DOHH2 (cell line): ENCODE results near the gene SHANK3.

Experiments
- H3F3A ChIP-seq: fragments of 200-600 bp; sonication (generic), shearing (Covaris generic); 2 replicates; pipeline ENCODE4 v1.6.0; 2016; ENCODE audit warnings: antibody characterized with exemption, mild to moderate bottlenecking; ENCODE audit not compliant: control insufficient read depth, insufficient read depth
- H3K27ac ChIP-seq: fragments of 200-600 bp; sonication (generic); 2 replicates; pipeline ENCODE4 v1.5.1; 2014; ENCODE audit warnings: low read depth, mild to moderate bottlenecking, low read length, moderate library complexity
- H3K27me3 ChIP-seq: fragments of 200-600 bp; sonication (generic); 2 replicates; pipeline ENCODE4 v1.6.1; 2014; ENCODE audit warnings: mild to moderate bottlenecking, low read length, mixed read lengths; ENCODE audit not compliant: control insufficient read depth
- H3K36me3 ChIP-seq: fragments of 200-600 bp; sonication (generic); 2 replicates; pipeline ENCODE4 v1.6.1; 2014; ENCODE audit warnings: mild to moderate bottlenecking, low read length, moderate library complexity, mixed read lengths; ENCODE audit not compliant: control insufficient read depth
- H3K4me1 ChIP-seq: fragments of 200-600 bp; sonication (generic); 2 replicates; pipeline ENCODE4 v1.6.1; 2014; ENCODE audit warnings: mild to moderate bottlenecking, low read length, mixed read lengths; ENCODE audit not compliant: control insufficient read depth
- H3K4me2 ChIP-seq: fragments of 200-600 bp; sonication (generic); 2 replicates; pipeline ENCODE4 v1.6.0; 2014; ENCODE audit warnings: mild to moderate bottlenecking, low read length, moderate library complexity
- H3K4me3 ChIP-seq: fragments of 200-600 bp; sonication (generic); 2 replicates; pipeline ENCODE4 v1.5.1; 2014; ENCODE audit warnings: mild to moderate bottlenecking, low read length, mixed read lengths
- H3K79me2 ChIP-seq: fragments of 200-600 bp; sonication (generic); 2 replicates; pipeline ENCODE4 v1.6.1; 2014; ENCODE audit warnings: mild to moderate bottlenecking, low read length, mixed read lengths; ENCODE audit not compliant: control insufficient read depth
- H3K9me2 ChIP-seq: fragments of 200-600 bp; sonication (generic); replicated peaks from 2 replicates; pipeline ENCODE4 v1.6.1; 2014; ENCODE audit warnings: mild to moderate bottlenecking, low read length, mixed read lengths; ENCODE audit not compliant: control insufficient read depth
- H3K9me3 ChIP-seq: fragments of 200-600 bp; sonication (generic); 2 replicates; pipeline ENCODE4 v1.6.1; 2014; ENCODE audit warnings: antibody characterized with exemption, low read length, mixed read lengths; ENCODE audit not compliant: control insufficient read depth, insufficient read depth
- H4K20me1 ChIP-seq: fragments of 200-600 bp; sonication (generic); 2 replicates; pipeline ENCODE4 v1.6.0; 2014; ENCODE audit warnings: low read depth, mild to moderate bottlenecking, antibody characterized with exemption, low read length, moderate library complexity; ENCODE audit not compliant: control insufficient read depth, insufficient read depth
- CTCF ChIP-seq: fragments of 200-600 bp; sonication (generic); IDR thresholded peaks from one replicate; pipeline ENCODE4 v1.5.1; 2014; ENCODE audit warnings: antibody characterized with exemption, mild to moderate bottlenecking, low read depth, low read length; ENCODE audit not compliant: poor library complexity, severe bottlenecking
- EZH2phosphoT487 ChIP-seq: fragments of 200-600 bp; sonication (generic); IDR thresholded peaks from 2 replicates; pipeline ENCODE4 v1.6.1; 2017; ENCODE audit warnings: borderline replicate concordance, mild to moderate bottlenecking, antibody characterized with exemption, low read length, moderate library complexity, mixed read lengths

The SHANK3 gene

GRCh38 chr22:50711446-50712340, 39.1 kb downstream of the SHANK3 start:
- H3K27me3 ChIP-seq: peaks cover 3% of the 10 kb centered on the region; the same call in 1 of the 2 replicates
- H4K20me1 ChIP-seq: no peaks in the 10 kb centered on the region
- H3F3A ChIP-seq: no peaks in the 10 kb centered on the region
- no peaks in the 10 kb centered on the region for H3K9me3 ChIP-seq
- H3K4me1 ChIP-seq: no peaks in the 10 kb centered on the region
- H3K4me3 ChIP-seq: no peak overlapping the region
- no peaks in the 10 kb centered on the region for H3K79me2 ChIP-seq
- no peaks in the 10 kb centered on the region for H3K9me2 ChIP-seq
- H3K4me2 ChIP-seq: no peak overlapping the region
- TF ChIP-seq EZH2phosphoT487: no peak
- TF ChIP-seq CTCF: no peak
- no peak overlapping the region for H3K27ac ChIP-seq
- H3K36me3 ChIP-seq: no peaks in the 10 kb centered on the region

- H4K20me1 ChIP-seq: no peaks in the 10 kb centered on the region
- H3K27ac ChIP-seq: no peak overlapping the region
- no peaks in the 10 kb centered on the region for H3K36me3 ChIP-seq
- no peak overlapping the region for H3K4me3 ChIP-seq
- no peaks in the 10 kb centered on the region for H3K9me2 ChIP-seq
- H3K27me3 ChIP-seq: peaks cover 10% of the 10 kb centered on the region; the same call in 1 of the 2 replicates
- TF ChIP-seq CTCF: no peak
- no peak for TF ChIP-seq EZH2phosphoT487
- H3K9me3 ChIP-seq: no peaks in the 10 kb centered on the region
- H3F3A ChIP-seq: no peaks in the 10 kb centered on the region
- no peaks in the 10 kb centered on the region for H3K4me1 ChIP-seq
- H3K79me2 ChIP-seq: no peaks in the 10 kb centered on the region
- no peak overlapping the region for H3K4me2 ChIP-seq
These were observed 39.9 kb downstream of the SHANK3 start for GRCh38 chr22:50712341-50713007.

- no peak overlapping the region for H3K4me3 ChIP-seq
- H3K36me3 ChIP-seq: no peaks in the 10 kb centered on the region
- peaks cover 12% of the 10 kb centered on the region; the same call in 1 of the 2 replicates for H3K27me3 ChIP-seq
- no peaks in the 10 kb centered on the region for H3F3A ChIP-seq
- no peaks in the 10 kb centered on the region for H4K20me1 ChIP-seq
- H3K27ac ChIP-seq: no peak overlapping the region
- H3K4me2 ChIP-seq: no peak overlapping the region
- H3K9me3 ChIP-seq: no peaks in the 10 kb centered on the region
- H3K79me2 ChIP-seq: no peaks in the 10 kb centered on the region
- no peak for TF ChIP-seq EZH2phosphoT487
- no peak for TF ChIP-seq CTCF
- H3K4me1 ChIP-seq: no peaks in the 10 kb centered on the region
- no peaks in the 10 kb centered on the region for H3K9me2 ChIP-seq
These were observed 40.4 kb downstream of the SHANK3 start for GRCh38 chr22:50713008-50713385.
